MCF 10A (cell line): ENCODE results near the gene ABLIM2. TPM values are rescaled to one million over a fixed set of nuclear protein-coding genes. Genes with fewer than 3 reads are reported as not detected.

Experiments
- BruUV-seq: library from RNA; stranded (reverse); fragments of 400-500 nt; replicated peaks from 2 replicates; lab custom pipeline; 2021; lab: Mats Ljungman, UMichigan
- CTCF ChIA-PET: fragments of 300-600 bp; sonication (Branson Sonifier 250); formaldehyde crosslinking; extraction: SDS; loops from one replicate; lab custom pipeline; 2021; ENCODE audit warnings: antibody characterized with exemption, inconsistent platforms; lab: Yijun Ruan, JAX
- POLR2A ChIA-PET: fragments of 300-600, 350-650 bp; sonication (Branson Sonifier 250); formaldehyde crosslinking; extraction: SDS; loops from one replicate; lab custom pipeline; 2020; ENCODE audit warnings: antibody characterized with exemption, inconsistent platforms; lab: Yijun Ruan, JAX
- DNase-seq: peaks from one replicate; pipeline ENCODE4 v3.0.0-alpha.2; 2018; ENCODE audit not compliant: unreplicated experiment
- H3K27ac Mint-ChIP-seq: one replicate; pipeline ENCODE4 v1.8.0; 2022; ENCODE audit warnings: mild to moderate bottlenecking, low read depth, mixed read lengths; ENCODE audit not compliant: unreplicated experiment
- H3K27me3 Mint-ChIP-seq: one replicate; pipeline ENCODE4 v1.8.0; 2022; ENCODE audit warnings: mixed read lengths; ENCODE audit not compliant: insufficient read depth, unreplicated experiment
- H3K36me3 Mint-ChIP-seq: one replicate; pipeline ENCODE4 v1.8.0; 2022; ENCODE audit warnings: mild to moderate bottlenecking, moderate library complexity, mixed read lengths; ENCODE audit not compliant: insufficient read depth, unreplicated experiment
- H3K4me1 Mint-ChIP-seq: one replicate; pipeline ENCODE4 v1.8.0; 2022; ENCODE audit warnings: mixed read lengths; ENCODE audit not compliant: insufficient read depth, unreplicated experiment
- H3K4me3 Mint-ChIP-seq: one replicate; pipeline ENCODE4 v1.8.0; 2022; ENCODE audit warnings: mild to moderate bottlenecking, moderate library complexity, mixed read lengths; ENCODE audit not compliant: unreplicated experiment
- H3K9me3 Mint-ChIP-seq: one replicate; pipeline ENCODE4 v1.8.0; 2022; ENCODE audit warnings: mixed read lengths; ENCODE audit not compliant: unreplicated experiment
- CTCF ChIP-seq: fragments of 200-600 bp; IDR thresholded peaks from one replicate; pipeline ENCODE4 v1.8.0; 2022; ENCODE audit warnings: antibody characterized with exemption, mild to moderate bottlenecking; ENCODE audit not compliant: unreplicated experiment
- intact Hi-C: fragments of 100-400 bp; cut with micrococcal nuclease; formaldehyde crosslinking; loops from 2 replicates; pipeline ENCODE4 v1.14.1; 2022
- total RNA-seq: library from RNA; stranded (reverse); gene quantifications from 2 replicates; pipeline ENCODE4 v1.2.3, GENCODE V29; 2022

The ABLIM2 gene
- total RNA-seq, 1 experiment from 2014 or later, result 5.3 TPM

- ChIA-PET POLR2A (interaction anchor here (0.9 to 1.3 kb wide), 2 partner anchors 10 to 247 kb away, joined by 3 to 6 read pairs; no protein-coding TSS in a partner anchor), CTCF (interaction anchor here (0.9 to 1.8 kb wide), 4 partner anchors 10 to 18 kb away, joined by 3 to 4 read pairs (median 4); partner anchors contain the start of gene SH3TC1)
- Mint-ChIP-seq H3K4me3 (no peak overlapping the region), H3K27me3 (no peaks in the 10 kb centered on the region), H3K9me3 (no peaks in the 10 kb centered on the region), H3K36me3 (no peaks in the 10 kb centered on the region), H3K4me1 (peaks cover 27% of the 10 kb centered on the region), H3K27ac (no peak overlapping the region)
- no peak for TF ChIP-seq CTCF
- DNase-seq, result no peak
- BruUV-seq, result no TSS peak
- intact Hi-C loops, result loop anchor here (10.0 kb wide), 1 partner anchor 376 kb away; no protein-coding TSS in a partner anchor
Observed at GRCh38 chr4:8181119-8181518, 22.5 kb upstream of the ABLIM2 start.

GRCh38 chr4:8180310-8181093, 21.9 kb upstream of the ABLIM2 start:
- POLR2A ChIA-PET, result interaction anchor here (0.8 to 2.6 kb wide), 5 partner anchors 8 to 41 kb away, joined by 3 to 8 read pairs (median 3); no protein-coding TSS in a partner anchor
- Mint-ChIP-seq H3K9me3 (no peaks in the 10 kb centered on the region), H3K27me3 (no peaks in the 10 kb centered on the region), H3K4me3 (no peak overlapping the region), H3K27ac (no peak overlapping the region), H3K36me3 (no peaks in the 10 kb centered on the region), H3K4me1 (peaks cover 27% of the 10 kb centered on the region)
- BruUV-seq, result no TSS peak
- no peak for TF ChIP-seq CTCF
- DNase-seq, result peak; percentile 29
- CTCF ChIA-PET, result interaction anchor here (0.6 to 6.9 kb wide), 6 partner anchors 11 to 376 kb away, joined by 3 to 185 read pairs (median 4); partner anchors contain the start of gene SH3TC1
- intact Hi-C loops, result loop anchor here (10.0 kb wide), 1 partner anchor 376 kb away; no protein-coding TSS in a partner anchor

GRCh38 chr4:8179771-8180170, 21.2 kb upstream of the ABLIM2 start:
- ChIA-PET CTCF (interaction anchor here (0.6 to 6.9 kb wide), 8 partner anchors 11 to 375 kb away, joined by 3 to 185 read pairs (median 4); partner anchors contain the start of gene SH3TC1), POLR2A (interaction anchor here (0.6 to 2.6 kb wide), 6 partner anchors 9 to 65 kb away, joined by 3 to 8 read pairs (median 3); no protein-coding TSS in a partner anchor)
- BruUV-seq, result no TSS peak
- intact Hi-C loops, result loop anchor here (10.0 kb wide), 1 partner anchor 375 kb away; no protein-coding TSS in a partner anchor
- no peaks in the 10 kb centered on the region for H3K27me3 Mint-ChIP-seq
- no peaks in the 10 kb centered on the region for H3K9me3 Mint-ChIP-seq
- H3K4me1 Mint-ChIP-seq, result peaks cover 27% of the 10 kb centered on the region
- no peak for DNase-seq
- TF ChIP-seq CTCF, result no peak
- H3K4me3 Mint-ChIP-seq, result no peak overlapping the region
- no peaks in the 10 kb centered on the region for H3K36me3 Mint-ChIP-seq
- H3K27ac Mint-ChIP-seq, result no peak overlapping the region

GRCh38 chr4:8179074-8179473, 20.5 kb upstream of the ABLIM2 start:
- TF ChIP-seq CTCF, result no peak
- no peaks in the 10 kb centered on the region for H3K9me3 Mint-ChIP-seq
- no peak for DNase-seq
- intact Hi-C loops, result no loop called here
- H3K4me3 Mint-ChIP-seq, result no peak overlapping the region
- BruUV-seq, result no TSS peak
- ChIA-PET CTCF (interaction anchor here (0.5 to 6.9 kb wide), 6 partner anchors 10 to 224 kb away, joined by 3 to 185 read pairs (median 3); no protein-coding TSS in a partner anchor), POLR2A (interaction anchor here (0.6 to 2.6 kb wide), 3 partner anchors 13 to 65 kb away, joined by 3 to 8 read pairs (median 6); no protein-coding TSS in a partner anchor)
- H3K4me1 Mint-ChIP-seq, result peaks cover 25% of the 10 kb centered on the region
- no peaks in the 10 kb centered on the region for H3K36me3 Mint-ChIP-seq
- no peaks in the 10 kb centered on the region for H3K27me3 Mint-ChIP-seq
- no peak overlapping the region for H3K27ac Mint-ChIP-seq
